Transverse colon (tissue), 4 donors: ENCODE measurements around the gene TRHDE. TPM values are rescaled to one million over a fixed set of nuclear protein-coding genes. Genes with fewer than 3 reads are reported as not detected.

Source experiments
- DNase-seq: peaks from one replicate; pipeline ENCODE4 v3.0.0-alpha.2; 2019
- H3K27ac ChIP-seq, 4 donors: fragments of 200-600 bp; sonication (generic); 2 replicates each; pipeline ENCODE4 v1.5.1; 2016 to 2018; ENCODE audit warnings: inconsistent platforms in 4 of 4
- H3K27me3 ChIP-seq: fragments of 200-600 bp; sonication (generic); 2 replicates; pipeline ENCODE4 v1.5.1; 2017; ENCODE audit warnings: inconsistent platforms
- H3K36me3 ChIP-seq, 4 donors: fragments of 200-600 bp; sonication (generic); 2 replicates each; pipeline ENCODE4 v1.5.1; 2017 to 2019; ENCODE audit warnings: inconsistent platforms in 4 of 4
- H3K4me1 ChIP-seq, 4 donors: fragments of 200-600 bp; sonication (generic); 2 replicates each; pipeline ENCODE4 v1.5.1; 2017 to 2020; ENCODE audit warnings: inconsistent platforms in 4 of 4
- H3K4me3 ChIP-seq, 4 donors: fragments of 200-600 bp; sonication (generic); 1 replicate in 1 of 4; 2 replicates in 3 of 4; pipeline versions ENCODE4 v1.5.1 to v1.6.1; 2017 to 2019; ENCODE audit warnings: inconsistent platforms in 4 of 4
- H3K9me3 ChIP-seq, 2 donors: fragments of 200-600 bp; sonication (generic); 2 replicates each; pipeline ENCODE4 v1.5.1; 2017 to 2019; ENCODE audit warnings: inconsistent platforms in 2 of 2
- EP300 ChIP-seq: sonication (generic); formaldehyde crosslinking; IDR thresholded peaks from one replicate; pipeline ENCODE4 v1.6.1; 2017; ENCODE audit warnings: antibody characterized with exemption, low read depth
- POLR2A ChIP-seq: fragments of 450-650 bp; IDR thresholded peaks from one replicate; pipeline ENCODE4 v1.6.1; 2016; ENCODE audit warnings: antibody characterized with exemption, mild to moderate bottlenecking, moderate library complexity
- POLR2AphosphoS5 ChIP-seq, 3 donors: sonication (generic); formaldehyde crosslinking; IDR thresholded peaks; one replicate each; pipeline ENCODE4 v1.6.1; 2016; ENCODE audit warnings: antibody characterized with exemption in 3 of 3
- WGBS, 2 donors: methylation state at CpG; one replicate each; pipeline ENCODE4 v1.1.5; 2018; ENCODE audit warnings: low coverage in 1 of 2; 5-methylcytosine and 5-hydroxymethylcytosine counted together
- in situ Hi-C, 4 donors: fragments of 200-750 bp; cut with MboI; loops; one replicate each; pipeline versions ENCODE4 v1.15.0 to v1.15.1; 2017; ENCODE audit warnings: low sequenced_read_pairs in 3 of 4, low pct_ligation_motif_present in 1 of 4, low pct_unique_long_range_greater_than_20kb in 1 of 4
- intact Hi-C: fragments of 100-400 bp; cut with DNase I; formaldehyde crosslinking; loops from one replicate; pipeline ENCODE4 v1.15.1; 2023; ENCODE audit warnings: low total_unique reads
- total RNA-seq, 4 donors: library from RNA; depleted of rRNA; stranded (reverse); fragments of >200 nt; gene quantifications; one replicate each; pipeline ENCODE4 v1.1.0, GENCODE V29; 2016
- TF ChIP-seq, protein P1 (sequence below), 5 experiments: fragments of 200-600 bp in 3 of 5; fragments of 450-650 bp in 2 of 5; sonication (generic) in 3 of 5; IDR thresholded peaks; 1 replicate in 2 of 5; 2 replicates in 3 of 5; pipeline ENCODE4 v1.5.1; 2016 to 2017; ENCODE audit warnings: antibody characterized with exemption in 5 of 5, inconsistent platforms in 3 of 5, mild to moderate bottlenecking in 2 of 5, moderate library complexity in 1 of 5

The TRHDE gene
- total RNA-seq, 4 donors from 2014 or later: 2.4 to 18.7 (median 9.0) TPM

DNA sequence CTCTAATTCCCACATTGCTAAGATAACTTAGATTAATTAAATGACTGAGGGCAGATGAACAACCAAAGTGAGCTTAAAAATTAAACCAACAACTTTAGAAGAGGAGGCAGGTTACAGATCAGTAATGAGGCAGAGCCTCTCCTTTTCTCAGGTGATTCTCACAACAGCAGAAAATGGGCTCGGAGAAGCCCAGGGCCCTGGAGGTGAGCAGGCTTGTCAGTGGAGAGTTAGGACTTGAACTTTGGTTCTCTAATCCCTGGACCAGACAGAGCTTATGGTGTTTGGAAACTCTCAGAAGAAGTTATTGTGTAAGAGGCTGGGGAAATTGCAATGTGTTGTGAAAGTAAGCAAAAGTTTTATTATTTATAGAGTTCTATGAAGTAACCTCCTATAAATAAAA, 2.8 kb downstream of the TRHDE start:
- peaks cover 0 to 15% (median 6%) of the 10 kb centered on the region in 4 donors for H3K4me1 ChIP-seq
- in situ Hi-C loops: no loop called here
- H3K27ac ChIP-seq: no peak overlapping the region
- H3K27me3 ChIP-seq: peaks cover 87% of the 10 kb centered on the region
- no peaks in the 10 kb centered on the region for H3K36me3 ChIP-seq
- no peak overlapping the region for H3K4me3 ChIP-seq
- WGBS, 2 donors: 52 to 78% methylated on average over 1 of the region's 1 CpG
- intact Hi-C loops: no loop called here
- no peaks in the 10 kb centered on the region for H3K9me3 ChIP-seq
- no peak for DNase-seq
- TF ChIP-seq POLR2A (no peak), POLR2AphosphoS5 (IDR thresholded peaks at IDR 0.05) (no peak), EP300 (no peak)
- TF ChIP-seq, protein P1, sequence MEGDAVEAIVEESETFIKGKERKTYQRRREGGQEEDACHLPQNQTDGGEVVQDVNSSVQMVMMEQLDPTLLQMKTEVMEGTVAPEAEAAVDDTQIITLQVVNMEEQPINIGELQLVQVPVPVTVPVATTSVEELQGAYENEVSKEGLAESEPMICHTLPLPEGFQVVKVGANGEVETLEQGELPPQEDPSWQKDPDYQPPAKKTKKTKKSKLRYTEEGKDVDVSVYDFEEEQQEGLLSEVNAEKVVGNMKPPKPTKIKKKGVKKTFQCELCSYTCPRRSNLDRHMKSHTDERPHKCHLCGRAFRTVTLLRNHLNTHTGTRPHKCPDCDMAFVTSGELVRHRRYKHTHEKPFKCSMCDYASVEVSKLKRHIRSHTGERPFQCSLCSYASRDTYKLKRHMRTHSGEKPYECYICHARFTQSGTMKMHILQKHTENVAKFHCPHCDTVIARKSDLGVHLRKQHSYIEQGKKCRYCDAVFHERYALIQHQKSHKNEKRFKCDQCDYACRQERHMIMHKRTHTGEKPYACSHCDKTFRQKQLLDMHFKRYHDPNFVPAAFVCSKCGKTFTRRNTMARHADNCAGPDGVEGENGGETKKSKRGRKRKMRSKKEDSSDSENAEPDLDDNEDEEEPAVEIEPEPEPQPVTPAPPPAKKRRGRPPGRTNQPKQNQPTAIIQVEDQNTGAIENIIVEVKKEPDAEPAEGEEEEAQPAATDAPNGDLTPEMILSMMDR (IDR thresholded peaks at IDR 0.05): no peak

DNA sequence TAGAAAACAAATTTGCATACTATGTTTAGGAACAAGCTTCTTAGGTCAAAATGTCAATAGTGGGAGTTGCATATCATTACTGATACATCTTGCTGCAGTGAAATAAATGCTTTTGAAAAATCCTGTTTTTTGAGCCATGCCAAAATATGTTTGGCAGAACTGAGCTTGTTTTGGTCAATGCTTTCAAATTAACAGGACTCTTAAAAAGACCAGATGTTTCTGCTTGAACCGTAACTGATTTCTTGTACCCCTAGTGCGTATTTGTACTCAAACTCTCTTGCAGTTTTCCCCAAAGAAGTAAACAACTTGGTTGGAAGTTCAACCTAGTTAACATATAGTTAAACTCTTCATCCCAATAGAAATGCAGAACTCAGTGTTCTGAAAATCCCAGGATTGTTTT, 3.4 kb downstream of the TRHDE start:
- Histone ChIP-seq H3K27ac (no peak overlapping the region), H3K4me1 (peaks cover 0 to 15% (median 6%) of the 10 kb centered on the region in 4 donors), H3K36me3 (no peaks in the 10 kb centered on the region), H3K9me3 (no peaks in the 10 kb centered on the region), H3K27me3 (peaks cover 81% of the 10 kb centered on the region), H3K4me3 (no peak overlapping the region)
- TF ChIP-seq, protein P1 (IDR thresholded peaks at IDR 0.05): no peak
- no peak for TF ChIP-seq POLR2AphosphoS5 (IDR thresholded peaks at IDR 0.05)
- TF ChIP-seq EP300: no peak
- no peak for TF ChIP-seq POLR2A
- WGBS, 2 donors: 39 to 79% methylated on average over 2 of the region's 2 CpGs
- intact Hi-C loops (no loop called here), in situ Hi-C loops (no loop called here)
- DNase-seq: no peak

DNA sequence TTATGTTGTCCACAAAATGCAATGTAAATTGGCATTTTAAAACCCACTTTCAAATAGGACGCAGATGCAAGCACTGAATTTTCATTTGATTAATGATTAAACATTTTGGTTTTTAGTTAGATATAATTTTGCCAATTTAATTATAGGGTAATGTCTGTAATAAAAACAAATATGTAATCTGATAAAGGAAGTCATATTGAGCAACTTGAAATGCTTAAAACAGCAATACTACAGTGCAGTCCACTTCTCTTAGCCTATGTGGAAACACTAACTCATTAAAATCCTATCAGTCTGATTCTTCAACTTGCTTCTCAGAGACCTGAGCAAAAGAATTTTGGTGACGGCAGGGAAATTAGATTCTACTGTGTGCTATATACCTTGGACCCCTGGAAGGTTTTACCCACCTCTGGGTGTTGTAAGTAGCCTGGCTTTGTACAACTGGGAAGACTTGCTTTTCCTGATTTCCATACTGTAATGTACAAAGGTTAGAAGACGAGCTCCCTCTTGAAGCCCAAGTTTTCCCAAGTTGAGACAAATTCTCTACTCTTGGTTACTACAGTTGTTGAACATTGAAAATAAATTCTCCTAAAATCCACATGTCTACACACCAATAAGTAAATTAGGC, 4.1 kb downstream of the TRHDE start:
- WGBS, 2 donors: 48 to 54% methylated on average over 3 of the region's 3 CpGs
- no peak for DNase-seq

DNA sequence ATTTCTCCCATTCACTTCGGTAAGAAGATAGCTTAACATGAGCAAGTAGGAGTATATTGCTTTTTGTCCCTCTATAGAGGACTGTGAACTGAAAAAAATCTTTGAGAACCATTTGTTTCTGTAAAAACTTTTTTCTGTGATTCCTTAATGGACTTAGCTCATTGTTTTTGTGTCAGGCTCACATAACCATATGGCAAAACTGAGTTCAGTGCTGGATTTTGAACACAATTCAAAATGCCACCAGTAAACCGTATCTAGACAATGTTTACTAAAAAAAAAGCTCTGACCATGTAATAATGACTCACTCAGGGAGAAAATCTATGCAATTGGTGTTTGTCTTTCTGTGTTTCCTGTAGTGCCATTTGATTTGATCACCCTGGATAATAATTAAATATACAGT, 5.2 kb downstream of the TRHDE start:
- H3K4me3 ChIP-seq: no peak overlapping the region
- intact Hi-C loops: no loop called here
- no peaks in the 10 kb centered on the region for H3K36me3 ChIP-seq
- WGBS, 2 donors: 50% methylated on average over 2 of the region's 2 CpGs
- no peak overlapping the region for H3K27ac ChIP-seq
- no peaks in the 10 kb centered on the region for H3K9me3 ChIP-seq
- TF ChIP-seq, protein P1 (IDR thresholded peaks at IDR 0.05): no peak
- TF ChIP-seq EP300: no peak
- no peak for TF ChIP-seq POLR2A
- H3K4me1 ChIP-seq: peaks cover 0 to 11% (median 3%) of the 10 kb centered on the region in 4 donors
- no peak for DNase-seq
- in situ Hi-C loops: no loop called here
- peaks cover 62% of the 10 kb centered on the region for H3K27me3 ChIP-seq

More for the DNA sequence above, 4.1 kb downstream of the TRHDE start:
- Histone ChIP-seq H3K9me3 (no peaks in the 10 kb centered on the region), H3K27ac (no peak overlapping the region), H3K4me3 (no peak overlapping the region), H3K36me3 (no peaks in the 10 kb centered on the region), H3K27me3 (peaks cover 73% of the 10 kb centered on the region), H3K4me1 (peaks cover 0 to 15% (median 6%) of the 10 kb centered on the region in 4 donors)
- TF ChIP-seq POLR2AphosphoS5 (IDR thresholded peaks at IDR 0.05): no peak
- TF ChIP-seq EP300: no peak
- TF ChIP-seq, protein P1 (IDR thresholded peaks at IDR 0.05): no peak
- no peak for TF ChIP-seq POLR2A
- intact Hi-C loops: no loop called here
- in situ Hi-C loops: no loop called here
